OCI-LY7 (cell line): ENCODE measurements around the gene RNU5D-1.

Experiments used
- CTCF ChIP-seq: fragments of 200-600 bp; sonication (generic); conservative IDR thresholded peaks from 2 replicates; pipeline ENCODE4 v1.5.1; 2014; ENCODE audit warnings: mild to moderate bottlenecking, antibody characterized with exemption, low read length, moderate library complexity, mixed read lengths
- EZH2phosphoT487 ChIP-seq: fragments of 200-600 bp; sonication (generic); IDR thresholded peaks from 2 replicates; pipeline ENCODE4 v1.6.1; 2018; ENCODE audit warnings: low read depth, borderline replicate concordance, mild to moderate bottlenecking, mixed run types, antibody characterized with exemption, low read length, moderate library complexity, mixed read lengths

- no peak for TF ChIP-seq CTCF
- TF ChIP-seq EZH2phosphoT487 = no peak
Measured at GRCh38 chr1:44733784-44734183, 2.8 kb upstream of the RNU5D-1 start.
